ENCODE results near the gene SMOC2. TPM values are rescaled to one million over a fixed set of nuclear protein-coding genes. Genes with fewer than 3 reads are reported as not detected.

Gene SMOC2
- total RNA-seq, 3 donors from 2014 or later (not counting 1 experiment from before 2014, with no cell fraction given), result not detected

DNA sequence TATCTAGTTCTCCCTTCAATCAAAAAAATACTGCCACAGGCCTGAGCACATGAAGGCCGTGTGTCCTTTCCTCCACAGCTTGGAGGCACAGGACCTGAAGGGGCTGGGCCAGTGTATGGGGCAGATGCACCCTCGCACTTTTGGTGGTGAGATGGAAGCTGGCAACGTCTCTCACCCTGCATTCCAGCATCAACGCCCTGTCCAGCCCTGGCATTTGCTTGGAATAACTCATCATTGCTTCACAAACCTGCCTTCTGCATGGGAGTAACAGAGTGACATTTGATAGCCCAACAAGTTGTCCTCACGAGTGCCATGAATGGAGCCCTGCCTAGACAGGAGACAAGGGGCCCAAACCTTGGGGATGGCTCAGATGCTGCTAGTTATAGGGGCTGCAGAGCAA lies 257.9 kb downstream of the SMOC2 start:
- no peak overlapping the region for H3K27ac ChIP-seq (ENCODE audit: low read length)
- WGBS (ENCODE audit: insufficient coverage), result 75% methylated on average over 5 of the region's 5 CpGs
- Mint-ChIP-seq H3K36me3 (no peaks in the 10 kb centered on the region), H3K27ac (no peak overlapping the region), H3K9me3 (no peaks in the 10 kb centered on the region), H3K27me3 (ENCODE audit: low read depth in 2 of 2) (peaks cover 0 to 5% of the 10 kb centered on the region in 2 donors), H3K4me1 (no peaks in the 10 kb centered on the region), H3K4me3 (no peak overlapping the region)
- intact Hi-C loops (cut with micrococcal nuclease), result no loop called here
- H3K36me3 ChIP-seq (ENCODE audit: control insufficient read depth, insufficient read depth, low read length), result no peaks in the 10 kb centered on the region
- no peaks in the 10 kb centered on the region for H3K4me1 ChIP-seq (ENCODE audit: control insufficient read depth, insufficient read depth, low read length)
- H3K27me3 ChIP-seq (ENCODE audit: control insufficient read depth, insufficient read depth, low read length), result no peaks in the 10 kb centered on the region
- DNase-seq (no peak), ATAC-seq (no peak)
- TF ChIP-seq CTCF (IDR thresholded peaks at IDR 0.05), result no peak
- peaks cover 2% of the 10 kb centered on the region for H3K9me3 ChIP-seq (ENCODE audit: control insufficient read depth, insufficient read depth, low read length)
- no peak overlapping the region for H3K4me3 ChIP-seq (ENCODE audit: low read length)

- Mint-ChIP-seq H3K4me1 (no peaks in the 10 kb centered on the region), H3K9me3 (no peaks in the 10 kb centered on the region), H3K27me3 (ENCODE audit: low read depth in 2 of 2) (peaks cover 0 to 5% of the 10 kb centered on the region in 2 donors), H3K4me3 (no peak overlapping the region), H3K27ac (no peak overlapping the region), H3K36me3 (no peaks in the 10 kb centered on the region)
- H3K9me3 ChIP-seq (ENCODE audit: control insufficient read depth, insufficient read depth, low read length), result peaks cover 2% of the 10 kb centered on the region
- H3K36me3 ChIP-seq (ENCODE audit: control insufficient read depth, insufficient read depth, low read length), result no peaks in the 10 kb centered on the region
- no peaks in the 10 kb centered on the region for H3K27me3 ChIP-seq (ENCODE audit: control insufficient read depth, insufficient read depth, low read length)
- no peak for TF ChIP-seq CTCF (IDR thresholded peaks at IDR 0.05)
- no peak overlapping the region for H3K27ac ChIP-seq (ENCODE audit: low read length)
- ATAC-seq (no peak), DNase-seq (no peak)
- intact Hi-C loops (cut with micrococcal nuclease), result no loop called here
- H3K4me3 ChIP-seq (ENCODE audit: low read length), result no peak overlapping the region
- H3K4me1 ChIP-seq (ENCODE audit: control insufficient read depth, insufficient read depth, low read length), result no peaks in the 10 kb centered on the region
- 88% methylated on average over 14 of the region's 15 CpGs for WGBS (ENCODE audit: insufficient coverage)
These were observed 258.8 kb downstream of the SMOC2 start for GRCh38 chr6:168699631-168700295.

DNA sequence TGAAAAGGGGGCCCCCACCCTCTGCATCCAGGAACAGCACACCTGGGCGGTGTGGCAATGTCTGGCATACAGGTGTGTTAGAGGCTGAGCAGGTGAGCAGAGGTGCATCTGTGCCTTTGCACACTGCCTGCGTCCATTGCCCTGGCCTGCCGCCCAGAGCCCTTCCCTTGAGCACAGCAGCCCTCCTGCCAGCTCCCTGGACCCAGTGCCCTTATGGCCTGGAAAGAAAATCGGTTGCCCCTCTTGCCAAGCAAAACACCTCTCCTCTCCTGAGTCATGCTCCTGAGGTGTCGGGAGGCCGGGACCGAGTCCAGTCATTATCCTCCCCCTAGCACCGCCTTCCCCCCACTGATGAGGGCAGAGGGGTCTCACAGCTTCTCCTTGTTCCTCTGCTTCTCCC lies 259.9 kb downstream of the SMOC2 start:
- no peak overlapping the region for H3K27ac Mint-ChIP-seq
- 88% methylated on average over 8 of the region's 8 CpGs for WGBS (ENCODE audit: insufficient coverage)

More for the DNA sequence above, 259.9 kb downstream of the SMOC2 start:
- Histone ChIP-seq H3K36me3 (ENCODE audit: control insufficient read depth, insufficient read depth, low read length) (no peaks in the 10 kb centered on the region), H3K27ac (ENCODE audit: low read length) (no peak overlapping the region), H3K4me3 (ENCODE audit: low read length) (no peak overlapping the region), H3K4me1 (ENCODE audit: control insufficient read depth, insufficient read depth, low read length) (no peaks in the 10 kb centered on the region), H3K27me3 (ENCODE audit: control insufficient read depth, insufficient read depth, low read length) (no peaks in the 10 kb centered on the region), H3K9me3 (ENCODE audit: control insufficient read depth, insufficient read depth, low read length) (peaks cover 2% of the 10 kb centered on the region)
- Mint-ChIP-seq H3K27me3 (ENCODE audit: low read depth in 2 of 2) (peaks cover 0 to 5% of the 10 kb centered on the region in 2 donors), H3K9me3 (no peaks in the 10 kb centered on the region), H3K36me3 (no peaks in the 10 kb centered on the region), H3K4me3 (no peak overlapping the region), H3K4me1 (no peaks in the 10 kb centered on the region)
- intact Hi-C loops (cut with micrococcal nuclease), result no loop called here
- ATAC-seq, result peak in 1 of 3 donors; percentile 33
- DNase-seq, result no peak
- TF ChIP-seq CTCF (IDR thresholded peaks at IDR 0.05), result no peak
